ENCODE measurements around the gene DDTL.
"Not testable (repeated sequence)": the region's sequence is repeated elsewhere in the genome, so short reads cannot be mapped to it uniquely, and the experiment has no call there.

DDTL gene

GRCh38 chr22:23966568-23966967, at the start of gene DDTL:
TSS of gene DDTL (plus strand) at chr22:23966888. CDS start at chr22:23966915, 27 bp downstream.
- DNase-seq (ENCODE audit: low spot score): not testable (repeated sequence)

- not testable (repeated sequence) for DNase-seq (ENCODE audit: low spot score)
These were observed 46.4 kb upstream of the DDTL start for GRCh38 chr22:23920267-23920611.

DNA sequence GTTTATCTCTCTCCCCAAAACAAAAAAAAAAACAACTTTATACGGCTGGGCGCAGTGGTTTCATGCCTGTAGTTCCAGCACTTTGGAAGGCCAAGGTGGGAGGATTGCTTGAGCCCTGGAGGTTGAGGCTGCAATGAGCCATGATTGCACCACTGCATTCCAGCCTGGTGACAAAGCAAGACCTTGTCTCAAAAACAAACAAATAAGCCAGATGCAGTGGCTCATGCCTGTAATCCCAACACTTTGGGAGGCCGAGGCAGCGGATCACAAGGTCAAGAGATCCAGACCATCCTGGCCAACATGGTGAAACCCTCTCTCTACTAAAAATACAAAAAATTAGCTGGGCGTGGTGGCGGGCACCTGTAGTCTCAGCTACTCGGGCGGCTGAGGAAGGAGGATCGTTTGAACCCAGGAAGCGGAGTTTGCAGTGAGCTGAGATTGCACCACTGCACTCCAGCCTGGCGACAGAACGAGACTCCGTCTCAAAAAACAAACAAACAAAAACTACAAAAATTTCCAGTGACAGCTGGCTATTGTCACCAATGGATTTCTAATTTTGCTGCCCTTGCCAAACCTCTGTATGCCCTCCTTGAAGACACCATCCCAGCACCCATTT, 45.0 kb upstream of the DDTL start:
- not testable (repeated sequence) for DNase-seq (ENCODE audit: low spot score)

GRCh38 chr22:23922921-23923320, 43.8 kb upstream of the DDTL start:
- no peak for DNase-seq (ENCODE audit: low spot score)

DNA sequence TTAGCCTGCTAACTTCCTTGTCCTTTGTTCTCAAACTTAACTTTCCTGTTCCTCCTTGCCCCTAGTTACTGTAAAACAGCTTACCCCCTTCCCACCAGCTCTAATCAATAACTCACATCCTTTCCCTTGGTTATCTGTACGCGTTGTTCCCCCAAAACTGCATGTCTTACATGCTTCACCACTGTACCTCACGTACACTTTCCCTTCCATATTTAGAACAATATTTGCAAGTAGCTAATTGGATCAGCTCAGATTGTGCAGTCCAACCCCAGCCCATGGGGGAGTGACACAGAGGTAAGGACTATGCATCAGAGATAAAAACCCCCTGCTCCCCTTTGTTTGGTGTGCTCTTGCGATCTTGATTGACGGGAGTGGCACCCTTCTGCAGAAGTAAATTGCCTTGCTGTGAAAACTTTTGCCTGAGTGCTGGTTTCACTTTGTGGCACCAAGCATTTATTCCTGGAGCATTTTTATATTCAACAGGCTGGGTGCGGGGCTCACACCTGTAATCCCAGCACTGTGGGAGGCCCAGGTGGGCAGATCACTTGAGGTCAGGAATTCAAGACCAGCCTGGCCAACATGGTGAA, 41.6 kb upstream of the DDTL start:
- no peak for DNase-seq (ENCODE audit: low spot score)

DNA sequence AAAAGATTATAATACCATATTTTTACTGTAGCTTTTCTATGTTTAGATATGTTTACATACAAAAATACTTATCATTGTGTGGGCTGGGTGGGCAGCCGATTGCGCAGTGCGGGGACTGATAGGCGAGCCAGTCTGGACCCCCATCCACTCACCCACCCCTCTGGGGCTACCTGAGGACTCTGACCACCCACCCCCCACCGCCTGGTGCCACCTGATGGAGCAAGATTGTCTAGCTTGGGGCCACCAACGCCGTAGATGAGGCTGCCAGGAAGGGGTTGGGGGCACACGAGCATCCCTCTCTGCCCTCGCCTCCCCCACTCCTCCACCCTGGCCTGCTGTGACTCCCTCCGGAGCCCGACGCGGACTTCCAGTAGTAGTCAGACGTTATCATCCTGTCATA, 40.1 kb upstream of the DDTL start:
- DNase-seq (ENCODE audit: low spot score): no peak

DNA sequence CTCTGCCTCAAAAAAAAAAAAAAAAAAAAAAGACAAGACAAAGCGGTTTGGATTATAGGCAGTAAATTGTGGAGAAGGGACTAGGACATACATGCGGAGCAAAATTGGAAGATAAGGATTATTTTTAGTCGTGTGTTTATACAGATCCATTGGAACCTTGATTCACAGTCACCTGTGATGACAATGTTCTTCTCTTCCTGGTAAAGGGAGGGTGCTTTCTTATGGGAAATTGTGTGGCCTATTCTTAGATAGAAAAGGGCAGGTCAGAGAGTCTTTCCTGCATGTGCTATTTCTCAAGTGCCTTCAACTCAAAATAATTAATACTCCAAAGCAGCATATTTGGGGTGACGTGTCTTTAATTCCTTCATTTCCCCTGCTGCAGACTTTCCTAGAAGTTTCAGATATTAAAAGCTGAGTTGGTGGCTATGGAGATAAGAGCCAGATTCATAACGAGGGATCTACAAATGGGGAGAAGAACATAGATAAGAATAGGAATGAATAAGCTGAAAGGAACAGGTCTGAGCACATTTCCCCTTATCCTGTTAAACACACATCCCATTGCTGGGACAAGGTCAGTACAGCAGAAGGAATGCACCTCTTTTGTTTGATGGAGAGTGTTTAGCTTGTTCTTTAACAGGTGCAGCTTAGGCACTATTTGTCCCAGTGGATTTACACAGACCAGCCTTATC, 28.2 kb upstream of the DDTL start:
- DNase-seq (ENCODE audit: low spot score): no peak

GRCh38 chr22:23939017-23939357, 27.7 kb upstream of the DDTL start:
- DNase-seq (ENCODE audit: low spot score): no peak

DNA sequence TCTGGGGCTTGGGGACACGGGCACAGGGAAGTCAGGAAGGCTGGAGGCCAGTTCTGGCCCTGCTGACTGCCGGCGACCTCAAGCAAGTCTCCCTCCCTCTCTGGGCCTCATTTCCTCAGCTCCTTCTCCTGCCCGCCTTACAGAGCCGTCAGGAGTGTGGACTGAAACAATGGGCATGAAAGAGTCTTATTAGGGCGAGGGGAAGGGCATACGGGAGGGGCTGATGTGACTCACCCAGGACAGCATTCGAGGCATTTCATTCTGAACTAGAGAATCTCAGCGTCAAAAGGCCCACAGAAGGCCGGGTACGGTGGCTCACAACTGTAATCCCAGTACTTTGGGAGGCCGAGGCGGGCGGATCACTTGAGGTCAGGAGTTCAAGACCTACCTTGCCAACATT, 26.5 kb upstream of the DDTL start:
- not testable (repeated sequence) for DNase-seq (ENCODE audit: low spot score)

GRCh38 chr22:23947391-23947790, 19.3 kb upstream of the DDTL start:
- DNase-seq (ENCODE audit: low spot score): not testable (repeated sequence)

DNA sequence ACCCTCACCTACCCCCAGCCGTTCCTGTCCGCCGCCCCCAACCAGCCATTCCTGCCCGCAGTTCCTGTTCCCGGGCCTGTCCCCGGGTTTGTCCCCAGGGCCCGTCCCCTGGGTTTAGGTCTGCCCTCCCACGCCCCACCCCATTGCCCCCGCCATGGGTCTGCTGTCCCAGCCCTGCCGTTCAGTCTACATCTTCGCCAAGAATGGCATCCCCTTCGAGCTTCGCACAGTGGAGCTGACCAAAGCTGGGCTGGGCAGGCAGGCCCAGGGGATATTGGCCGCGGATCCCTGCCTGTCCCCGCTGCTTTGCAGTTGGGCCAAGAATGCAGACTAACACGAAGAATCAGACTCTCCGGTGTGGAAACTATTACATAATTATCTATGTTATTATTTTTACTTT, 16.9 kb upstream of the DDTL start:
- not testable (repeated sequence) for DNase-seq (ENCODE audit: low spot score)

DNA sequence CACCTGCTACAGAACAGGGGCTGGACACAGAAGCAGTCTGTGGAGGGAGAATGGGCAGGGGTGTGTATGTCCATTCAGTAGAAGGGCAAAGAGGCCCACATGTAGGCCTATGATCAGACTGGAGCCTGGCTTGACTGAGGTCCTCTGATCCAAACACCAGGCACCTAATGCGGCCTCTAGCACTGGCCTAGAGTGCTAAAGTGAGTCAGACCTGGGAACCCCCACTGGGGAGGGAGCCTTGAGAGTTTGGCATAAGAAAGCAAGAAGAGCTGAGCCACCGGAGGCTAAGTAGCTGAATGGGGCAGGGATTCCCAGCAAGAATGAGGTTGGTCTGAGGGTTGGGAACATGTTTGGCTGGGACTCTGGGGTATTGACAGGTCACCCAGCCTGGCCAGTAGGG, 15.3 kb upstream of the DDTL start:
- DNase-seq (ENCODE audit: low spot score): not testable (repeated sequence)

DNA sequence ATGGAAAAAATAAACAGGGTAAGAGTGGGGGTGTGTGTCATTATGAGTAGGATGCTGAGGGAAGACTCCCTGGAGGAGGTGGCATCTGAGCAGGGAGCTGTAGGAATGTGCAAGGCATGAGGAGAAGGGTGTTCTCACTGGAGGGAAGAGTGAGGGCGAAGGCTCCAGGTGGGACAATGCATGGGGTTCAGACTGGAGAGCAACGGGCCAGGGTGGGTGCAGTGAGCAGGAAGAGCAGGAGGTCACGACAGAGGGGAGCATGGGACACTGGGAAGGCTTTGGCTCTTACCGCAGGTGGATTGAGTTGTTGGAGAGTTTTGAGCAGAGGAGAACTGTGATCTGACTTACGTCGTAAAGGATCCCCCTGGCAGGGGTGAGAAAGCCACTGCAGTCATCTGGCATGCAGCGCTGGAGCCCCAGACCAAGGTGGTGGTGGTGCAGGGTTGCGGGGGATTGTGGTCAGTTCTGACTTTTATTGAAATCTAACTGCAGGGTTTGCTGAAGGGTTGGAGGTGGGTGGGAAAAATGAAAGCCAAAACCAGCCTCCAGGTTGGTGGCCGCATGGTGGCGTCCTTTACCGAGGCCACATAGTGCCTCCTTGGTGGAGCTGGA, 13.8 kb upstream of the DDTL start:
- DNase-seq (ENCODE audit: low spot score): not testable (repeated sequence)

GRCh38 chr22:23953485-23953884, 13.2 kb upstream of the DDTL start:
- DNase-seq (ENCODE audit: low spot score): not testable (repeated sequence)

- not testable (repeated sequence) for DNase-seq (ENCODE audit: low spot score)
These were observed 12.3 kb upstream of the DDTL start for GRCh38 chr22:23954193-23954990.

DNA sequence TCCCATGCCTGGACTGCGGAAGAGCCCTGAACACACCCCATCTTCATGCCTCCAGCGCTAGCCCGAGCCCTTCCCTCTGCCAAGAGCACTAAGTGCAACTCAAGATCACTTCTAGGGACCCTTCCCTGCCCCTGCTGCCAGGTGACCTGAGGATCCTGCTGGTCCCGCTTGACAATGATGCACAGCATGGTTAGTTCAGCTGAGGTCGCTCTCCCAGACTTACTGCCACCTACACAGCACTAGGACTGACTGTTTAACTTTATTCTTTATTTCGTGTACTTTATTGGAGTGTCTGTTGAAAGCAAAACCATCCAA, 11.7 kb upstream of the DDTL start:
- DNase-seq (ENCODE audit: low spot score): not testable (repeated sequence)

DNA sequence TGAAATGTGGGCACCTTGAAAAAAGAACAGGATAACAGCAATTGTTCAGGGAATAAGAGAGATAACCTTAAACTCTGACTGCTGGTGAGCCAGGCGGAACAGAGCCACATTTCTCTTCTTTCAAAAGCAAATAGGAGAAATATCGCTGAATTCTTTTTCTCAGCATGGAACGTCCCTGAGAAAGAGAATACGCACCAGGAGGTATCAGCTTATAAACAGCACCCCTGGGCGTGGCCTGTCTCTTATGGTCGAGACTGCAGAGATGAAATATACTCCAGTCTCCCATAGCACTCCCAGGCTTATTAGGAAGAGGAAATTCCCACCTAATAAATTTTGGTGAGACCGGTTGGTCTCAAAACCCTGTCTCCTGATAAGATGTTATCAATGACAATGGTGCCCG, 10.8 kb upstream of the DDTL start:
- not testable (repeated sequence) for DNase-seq (ENCODE audit: low spot score)

DNA sequence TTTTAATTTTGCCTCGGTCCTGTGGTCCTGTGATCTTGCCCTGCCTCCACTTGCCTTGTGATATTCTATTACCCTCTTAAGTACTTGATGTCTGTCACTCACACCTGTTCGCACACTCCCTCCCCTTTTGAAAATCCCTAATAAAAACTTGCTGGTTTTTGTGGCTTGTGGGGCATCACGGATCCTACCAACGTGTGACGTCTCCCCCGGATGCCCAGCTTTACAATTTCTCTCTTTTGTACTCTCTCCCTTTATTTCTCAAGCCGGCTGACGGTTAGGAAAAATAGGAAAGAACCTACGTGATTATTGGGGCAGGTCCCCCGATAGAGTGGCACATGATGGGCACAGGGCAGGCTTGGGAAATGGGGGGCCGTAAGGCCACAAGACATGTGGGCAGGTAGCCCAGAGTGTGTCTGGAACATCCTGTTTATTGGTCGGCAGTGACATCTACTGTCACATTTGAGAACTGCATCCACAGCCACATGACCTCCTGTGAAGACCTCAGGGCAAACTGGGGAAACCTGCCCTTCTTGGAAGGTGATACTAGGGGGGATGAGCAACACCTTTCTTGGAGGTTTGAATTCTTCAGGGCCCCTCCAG, 10.3 kb upstream of the DDTL start:
- peak; percentile 83 for DNase-seq (ENCODE audit: low spot score)

DNA sequence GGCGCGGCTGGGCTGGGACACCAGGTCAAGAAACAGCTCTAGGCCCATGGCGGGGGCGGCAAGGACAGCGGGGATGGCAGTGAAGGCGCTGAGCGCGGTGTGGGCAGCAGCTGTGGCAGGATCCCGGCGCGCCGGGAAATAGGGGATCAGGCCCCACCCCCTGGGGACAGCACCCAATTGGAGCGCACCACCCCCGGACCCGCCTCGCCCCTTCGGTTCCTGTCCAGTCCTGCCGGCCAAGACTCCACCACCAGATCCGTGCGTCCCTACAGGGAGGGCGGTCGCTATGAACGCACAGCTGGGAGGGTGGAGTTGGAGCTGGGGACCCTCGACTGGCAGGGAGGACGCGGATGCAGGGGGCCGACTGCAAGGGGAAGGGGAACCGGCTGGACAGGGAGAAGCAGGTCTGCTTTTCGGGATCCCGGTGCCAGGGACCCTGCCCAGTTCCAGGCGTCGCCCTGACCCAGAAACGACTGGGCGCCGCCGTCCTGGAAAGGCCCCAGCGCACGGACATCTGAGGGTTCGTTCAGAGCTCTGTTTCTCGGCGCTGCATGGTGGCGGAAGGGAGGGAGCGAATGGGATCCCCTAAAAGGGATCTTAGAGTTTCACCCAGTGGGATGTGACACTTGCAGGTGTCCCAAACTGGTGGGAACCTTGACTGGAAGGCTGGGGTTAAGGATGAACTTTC, 5.5 kb upstream of the DDTL start, which contains the start of gene GSTT2B:
Gene GSTT2B (minus strand): TSS at position 112 of the 688 bp plus-strand sequence. CDS start 64 bp downstream, at position 48.
- DNase-seq (ENCODE audit: low spot score): not testable (repeated sequence)

- DNase-seq (ENCODE audit: low spot score): not testable (repeated sequence)
These were observed 594 bp upstream of the DDTL start for GRCh38 chr22:23966094-23966493.

- DNase-seq (ENCODE audit: low spot score): no peak
These were observed 2.4 kb downstream of the DDTL start for GRCh38 chr22:23969071-23969470.
